ENCODE measurements around the gene MRPL24. TPM values are rescaled to one million over a fixed set of nuclear protein-coding genes. Genes with fewer than 3 reads are reported as not detected.

MRPL24 gene
- total RNA-seq, 1 donor from 2014 or later, result 35.0 TPM

DNA sequence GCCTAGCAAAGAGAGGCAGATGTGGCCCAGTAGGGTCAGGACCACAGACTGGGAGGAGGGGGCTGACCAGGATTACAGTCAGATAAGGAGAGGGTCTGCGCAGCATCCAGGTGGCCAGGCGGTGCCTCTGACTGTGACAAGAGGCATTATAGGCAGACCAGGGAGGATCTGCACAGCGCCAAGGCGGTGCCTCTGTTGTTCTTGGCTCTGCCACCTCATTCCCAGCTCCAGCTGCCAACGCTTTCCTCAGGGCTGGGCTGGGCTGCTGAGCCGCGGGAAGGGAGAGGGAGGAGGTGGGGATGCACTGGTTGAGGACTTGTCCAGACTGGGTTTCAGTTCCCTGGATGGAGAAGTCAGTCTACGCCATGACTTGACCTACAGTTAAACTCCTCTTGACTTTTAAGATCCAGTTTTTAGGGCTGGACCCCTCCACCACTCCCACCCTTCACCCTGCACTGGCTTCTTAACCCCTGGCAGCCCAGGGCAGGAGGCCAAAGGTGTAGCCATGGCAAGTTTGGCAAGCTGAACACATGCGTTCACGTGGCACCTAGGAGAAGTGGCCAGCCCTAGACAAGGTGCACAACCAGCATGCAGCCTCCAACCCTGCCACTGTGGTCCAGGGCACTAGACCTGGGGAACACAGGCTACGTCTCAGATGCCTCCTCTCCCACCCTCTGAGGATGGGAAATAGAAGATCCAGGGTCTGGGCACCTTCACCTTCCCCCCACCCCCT is 31.0 kb downstream of the MRPL24 start:
- peak; percentile 89 for DNase-seq

DNA sequence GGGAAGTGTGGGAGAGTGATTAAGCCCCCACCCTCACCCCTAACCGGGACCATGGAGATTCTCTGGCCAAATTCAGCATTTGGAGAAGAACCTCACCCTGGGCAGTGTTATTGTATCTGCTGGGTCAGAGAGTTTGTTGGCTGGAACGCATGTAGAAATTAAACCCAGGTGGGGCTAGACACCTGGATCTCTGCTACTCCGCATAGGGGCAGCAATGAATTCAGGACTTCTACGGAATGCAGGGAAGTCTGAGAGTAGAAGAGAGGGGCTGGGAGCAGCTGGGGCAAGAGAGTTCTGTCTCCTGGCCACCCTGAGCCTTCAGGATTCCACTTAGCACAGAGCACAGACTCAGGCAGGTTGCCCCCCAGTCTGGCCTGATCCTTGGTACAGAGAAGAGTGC is 31.9 kb downstream of the MRPL24 start:
- DNase-seq, result peak; percentile 35

DNA sequence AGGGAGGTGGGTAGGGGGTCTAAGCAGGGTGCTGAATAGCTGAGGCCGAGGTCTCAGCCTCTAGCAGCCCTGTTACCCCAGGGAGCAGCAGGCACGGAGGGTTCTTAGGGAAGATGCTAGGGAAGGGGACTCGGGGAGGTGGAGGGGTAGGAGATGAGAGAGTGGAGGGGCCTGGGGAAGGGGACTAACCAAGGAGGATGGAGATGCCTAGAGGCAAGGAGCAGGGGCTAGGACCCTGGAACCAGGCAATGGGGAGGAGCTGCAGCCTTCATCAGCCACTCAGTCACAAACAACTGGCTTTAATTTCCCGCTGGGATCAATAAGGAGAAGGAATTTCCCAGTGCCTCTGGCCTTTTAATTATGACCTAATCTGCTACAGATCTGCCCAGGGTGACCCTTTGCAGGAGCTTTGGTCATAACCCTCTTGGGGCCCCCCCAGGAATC is 32.6 kb downstream of the MRPL24 start:
- DNase-seq, result peak; percentile 40

DNA sequence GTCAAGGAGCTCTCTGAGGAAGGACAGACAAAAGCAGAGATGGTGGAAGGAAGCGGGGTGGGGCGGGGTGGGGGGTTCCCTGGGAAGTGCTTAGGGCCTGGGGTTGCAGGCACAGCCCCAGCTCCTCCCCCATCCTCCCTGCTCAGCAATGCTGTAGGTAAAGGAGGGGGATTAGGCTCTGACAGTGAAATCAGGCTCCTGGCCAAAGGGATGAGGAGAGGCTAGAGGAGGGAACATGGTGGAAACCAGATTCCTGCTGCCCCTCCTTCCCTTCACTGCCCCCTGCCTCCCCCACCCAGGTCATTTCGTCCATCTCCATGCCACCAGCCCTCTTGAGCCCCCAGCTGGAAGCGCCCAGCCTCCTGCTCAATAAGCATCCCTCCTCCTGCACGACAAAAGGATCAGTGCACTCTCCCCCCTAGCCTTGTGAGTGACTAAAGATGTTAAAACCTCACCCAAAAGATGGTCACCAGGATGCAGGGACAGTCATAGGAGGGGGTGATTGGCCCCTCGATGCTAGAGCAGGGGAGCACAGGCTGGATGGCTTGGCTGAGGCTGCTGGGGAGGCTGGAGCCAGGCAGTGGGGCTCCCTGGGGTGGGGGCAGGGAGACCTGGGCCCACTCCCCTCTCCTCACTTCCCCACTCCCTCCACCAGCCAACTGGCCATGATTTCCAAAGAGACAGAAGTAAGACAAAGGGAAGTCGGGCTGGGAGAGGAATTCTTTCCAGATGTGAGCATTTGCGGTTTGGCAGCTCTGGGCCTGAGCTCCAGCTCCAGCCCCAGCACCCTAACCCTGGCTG is 33.3 kb downstream of the MRPL24 start:
- DNase-seq, result peak; percentile 88

DNA sequence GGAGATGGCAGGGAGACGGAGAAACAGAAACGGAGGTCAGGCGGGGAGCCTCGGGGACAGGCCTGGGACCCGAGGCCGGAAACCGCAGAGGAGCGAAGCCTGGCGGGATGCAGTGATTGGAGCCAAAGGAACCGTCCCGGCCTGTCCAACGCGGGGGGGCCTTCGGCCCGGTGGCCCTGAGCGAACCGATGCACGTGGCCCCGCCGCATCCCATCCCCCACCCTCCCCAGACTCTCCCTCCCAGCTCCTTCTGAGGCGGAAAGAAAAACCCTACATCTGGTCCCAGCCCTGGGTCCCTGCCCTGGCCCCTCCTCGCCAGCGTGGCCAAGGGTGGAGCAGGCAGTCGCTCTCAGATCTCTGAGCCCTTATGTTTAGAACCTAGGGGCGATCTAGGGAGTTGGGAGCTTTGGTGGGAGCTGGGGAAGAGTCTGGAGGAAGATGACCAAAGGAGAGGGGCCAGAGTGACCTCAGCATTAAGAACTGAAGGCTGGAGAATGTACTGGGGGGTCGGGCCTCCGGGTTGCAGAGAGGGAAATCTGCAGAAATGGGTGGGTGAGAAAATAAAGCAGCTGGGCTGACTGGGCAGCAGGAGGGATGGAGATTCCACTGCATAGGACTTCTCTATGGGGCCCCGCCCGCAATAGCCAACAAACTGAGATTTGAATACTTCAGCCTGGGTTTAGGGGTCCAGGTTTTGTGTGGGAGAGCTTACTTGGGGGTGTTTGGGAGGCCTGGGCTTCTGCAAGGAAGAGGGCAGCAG is 34.1 kb downstream of the MRPL24 start:
- DNase-seq, result peak; percentile 83

DNA sequence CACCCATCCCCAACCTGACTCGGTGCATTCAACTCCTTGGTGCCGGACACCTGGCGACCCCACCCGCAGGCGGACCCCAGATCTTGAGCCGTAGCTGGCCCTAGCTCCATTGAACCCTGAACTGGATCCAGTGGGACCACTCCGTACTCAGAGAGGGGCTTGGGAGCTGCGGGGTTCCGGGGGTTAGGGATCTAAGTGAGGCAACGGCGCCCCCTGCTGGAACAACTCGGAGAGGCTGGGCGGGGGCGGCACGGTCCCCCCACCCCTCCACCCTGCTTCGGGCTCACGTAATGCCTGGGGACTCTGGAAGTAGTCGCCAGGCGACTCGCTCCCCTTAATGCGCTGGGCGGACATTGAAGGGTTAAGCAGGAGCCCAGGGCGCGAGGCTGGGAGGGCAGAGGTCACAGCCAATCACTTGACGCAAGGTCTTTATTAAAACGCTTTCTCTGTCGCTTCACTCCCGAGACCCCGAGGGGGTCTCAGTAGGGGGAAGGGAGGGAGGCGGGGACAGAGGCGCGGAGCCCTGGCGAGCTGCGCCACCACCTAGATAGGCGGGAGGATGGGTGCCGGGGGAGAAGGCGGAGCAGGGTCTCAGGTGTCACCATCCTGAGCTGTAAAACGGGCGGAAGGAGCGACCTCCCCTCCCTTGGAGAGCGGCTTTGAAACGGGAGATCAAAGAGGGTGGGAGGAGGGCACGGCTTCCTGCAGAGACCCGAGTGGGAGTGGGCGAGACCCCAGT is 34.8 kb downstream of the MRPL24 start:
- DNase-seq, result peak; percentile 89

DNA sequence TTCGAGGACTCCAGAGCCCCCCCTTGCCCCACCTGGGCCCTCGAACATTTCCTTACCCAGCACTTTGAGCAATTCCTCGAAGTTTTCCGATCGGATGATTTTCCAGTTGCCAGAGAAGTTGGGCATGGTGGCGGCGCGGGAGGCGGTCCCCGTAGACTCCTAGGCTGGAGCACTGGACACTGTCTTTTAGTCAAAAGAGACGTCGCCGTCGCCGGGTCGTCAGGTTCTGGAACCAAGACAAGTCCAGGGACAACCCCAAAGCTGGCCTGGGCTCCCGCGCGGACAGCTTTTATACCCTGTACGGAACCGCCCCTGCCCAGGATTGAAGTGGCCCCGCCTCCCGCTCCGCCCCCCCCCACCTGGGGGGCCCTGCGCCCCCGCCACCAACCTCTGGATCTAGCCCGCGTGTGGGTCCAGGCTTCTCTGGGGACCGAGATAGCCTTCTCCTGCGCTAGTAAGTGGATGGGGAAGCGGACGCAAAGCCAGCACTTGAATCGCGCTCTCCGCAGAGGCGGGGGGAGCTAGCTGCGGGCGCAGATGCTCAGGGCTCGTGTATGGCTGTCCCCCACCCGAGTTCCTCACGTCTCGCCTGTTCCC is 35.5 kb downstream of the MRPL24 start, which contains the start of gene CRABP2:
Gene CRABP2, minus strand, starts transcription at position 263 of the 597 bp plus-strand sequence. Its CDS starts 137 bp downstream, at position 126.
- peak; percentile 81 for DNase-seq

DNA sequence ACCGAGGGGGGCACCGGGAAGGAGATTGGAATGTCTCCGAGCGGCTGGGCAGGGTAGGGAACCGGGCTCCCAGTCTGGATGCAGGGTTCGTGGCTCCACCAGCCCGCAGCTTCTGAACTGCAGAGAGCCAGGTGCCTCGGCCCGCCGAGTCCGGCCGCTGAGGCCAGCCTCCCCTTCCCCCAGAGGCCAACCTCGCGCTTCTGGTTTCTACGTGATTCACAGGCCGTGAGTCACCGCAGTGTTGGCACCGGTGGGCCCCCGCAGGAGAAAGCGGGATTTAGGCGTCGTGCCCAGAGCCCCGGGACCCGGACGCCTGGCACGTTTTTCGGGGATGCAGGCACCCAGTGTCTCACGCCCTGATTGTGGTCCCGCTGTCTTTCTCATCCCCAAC is 36.0 kb downstream of the MRPL24 start:
- peak; percentile 39 for DNase-seq

DNA sequence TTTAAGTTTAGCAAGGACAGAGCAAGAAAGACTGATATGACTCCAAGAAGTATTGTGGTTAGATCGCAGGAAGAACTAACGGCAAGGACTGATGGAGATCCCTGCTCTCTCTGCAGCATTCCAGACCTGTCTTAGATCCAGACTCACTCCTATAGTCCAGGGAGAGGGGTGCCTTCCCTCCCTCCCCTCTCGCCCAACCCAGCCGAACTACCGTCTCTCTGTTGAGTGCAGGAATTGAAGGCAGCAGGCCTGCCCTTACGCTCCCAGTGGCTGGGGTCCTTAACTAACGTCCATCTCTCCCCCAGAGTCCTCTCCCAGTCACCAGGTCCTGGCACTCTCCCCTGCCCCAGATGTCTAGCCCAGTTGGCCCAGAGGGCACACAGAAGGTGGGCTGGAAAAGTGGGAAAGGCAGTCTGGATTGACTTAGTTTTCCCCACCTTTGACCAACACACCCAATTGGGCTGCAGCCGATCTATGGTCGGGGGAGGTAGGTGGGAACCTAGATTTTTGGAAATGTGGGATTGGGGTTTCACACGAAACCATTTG is 36.6 kb downstream of the MRPL24 start:
- DNase-seq, result peak; percentile 14

DNA sequence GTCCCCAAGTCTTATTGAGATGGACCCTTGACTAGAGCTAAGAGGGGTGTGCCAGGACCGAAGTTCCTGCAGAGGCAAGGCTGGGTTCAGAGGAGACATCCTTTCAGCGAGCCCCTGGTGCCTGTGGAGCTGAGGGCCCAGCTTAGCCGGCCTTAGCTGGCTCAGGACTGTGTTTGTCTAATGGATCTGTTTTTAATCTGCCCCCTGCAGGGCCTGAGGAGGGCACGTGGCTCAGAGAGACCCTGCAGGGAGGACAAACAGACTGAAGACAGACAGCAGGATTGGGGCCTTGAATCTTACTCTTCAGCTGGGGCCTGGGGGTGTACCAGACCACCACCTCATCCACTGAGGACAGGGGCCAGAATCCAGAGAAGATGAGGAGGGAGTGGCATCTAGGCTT is 37.1 kb downstream of the MRPL24 start:
- DNase-seq, result peak; percentile 26

DNA sequence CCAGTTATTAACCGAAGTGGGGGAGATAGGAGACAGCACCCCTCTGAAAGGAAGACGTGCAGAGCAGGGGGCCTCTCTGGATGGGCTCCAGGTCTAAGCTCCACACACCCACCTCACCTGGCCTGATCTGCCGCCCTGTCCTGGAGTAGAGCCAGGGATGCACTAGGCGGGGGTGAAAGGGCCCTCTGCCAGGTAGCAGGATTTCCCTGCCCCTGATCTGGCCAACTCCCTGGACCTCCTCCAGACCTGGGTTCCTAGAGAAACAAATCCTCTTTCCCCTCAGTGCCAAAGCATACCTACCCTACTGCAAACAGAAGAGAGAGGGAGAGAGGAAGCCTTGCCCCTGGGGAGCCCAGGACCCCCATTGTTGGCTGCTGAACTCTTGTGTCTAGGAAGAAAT is 37.6 kb downstream of the MRPL24 start:
- no peak for DNase-seq

DNA sequence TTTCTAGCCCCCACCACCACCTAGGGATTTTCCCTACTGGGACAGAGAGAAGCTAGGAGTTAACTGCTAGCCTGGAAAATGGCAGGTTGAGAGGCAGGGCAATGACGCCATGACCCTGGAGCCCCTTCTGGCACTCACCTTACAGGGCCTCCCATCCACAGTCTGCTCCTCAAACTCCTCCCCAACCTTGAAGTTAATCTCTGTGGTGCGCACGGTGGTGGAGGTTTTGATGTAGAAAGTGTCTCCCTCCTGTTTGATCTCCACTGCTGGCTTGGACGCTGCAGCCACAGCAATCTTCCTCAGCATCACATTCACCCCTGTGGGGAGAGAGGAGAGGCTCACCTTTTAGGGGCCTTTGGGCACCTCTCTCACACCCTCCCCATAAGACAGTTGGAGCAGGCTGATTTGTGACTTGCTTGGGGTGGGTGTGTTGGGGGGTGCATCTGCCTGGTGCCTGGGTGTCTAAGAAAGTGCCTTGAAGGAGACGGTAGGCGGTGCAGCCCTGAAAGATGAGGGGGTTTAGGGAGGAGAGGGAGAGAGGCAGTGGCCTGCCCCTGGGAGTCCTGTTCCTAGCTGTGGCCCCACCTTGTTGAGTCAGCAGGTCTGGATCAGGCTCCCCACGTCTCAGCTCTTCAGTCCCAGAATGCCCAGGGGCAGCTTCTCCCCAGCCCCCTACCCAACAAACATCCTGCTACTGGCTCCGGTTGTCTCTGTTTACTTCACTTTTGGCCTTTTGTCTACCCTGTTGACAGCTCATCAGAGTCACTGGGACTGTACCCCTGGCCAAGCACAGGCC is 40.0 kb downstream of the MRPL24 start:
- DNase-seq, result no peak

DNA sequence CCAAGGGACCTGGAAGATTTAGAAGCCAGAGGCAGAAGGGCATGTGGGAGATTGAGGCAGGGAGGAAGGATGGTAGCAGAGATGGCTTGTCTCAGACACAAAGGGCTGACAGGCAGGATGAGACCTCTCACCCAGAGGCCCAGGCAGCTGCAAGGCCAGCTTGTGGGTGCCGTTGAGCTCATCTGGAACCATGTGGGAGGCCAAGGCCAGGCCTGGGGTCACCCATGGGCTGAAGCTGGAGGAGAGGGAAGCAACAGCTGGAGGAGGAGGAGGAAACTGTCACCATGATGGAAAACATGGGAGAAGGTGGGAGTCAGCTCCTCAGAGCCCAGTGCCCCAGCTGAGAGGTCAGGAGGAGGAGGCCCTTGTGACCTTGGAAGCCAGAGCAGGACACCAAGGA is 41.9 kb downstream of the MRPL24 start:
- no peak for DNase-seq

DNA sequence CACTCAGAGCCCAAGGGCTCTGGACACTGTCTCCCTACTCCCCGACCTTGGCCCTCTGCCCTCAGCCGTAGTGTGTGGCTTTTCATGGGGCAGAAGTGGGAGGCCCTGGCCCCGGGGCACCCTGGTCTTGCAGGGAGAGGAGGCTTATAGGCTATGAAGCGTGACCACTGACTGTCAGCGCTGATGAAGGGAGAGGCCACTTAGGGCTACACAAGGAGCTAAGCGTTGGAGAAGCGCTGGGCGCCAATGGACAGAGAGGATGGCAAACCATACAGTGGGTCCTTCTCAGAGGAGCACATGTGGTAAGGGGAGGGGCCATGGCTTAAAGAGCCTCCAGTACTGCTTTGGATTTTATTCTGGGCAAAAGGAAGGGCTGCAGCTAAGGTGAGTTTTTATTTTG is 43.4 kb downstream of the MRPL24 start:
- no peak for DNase-seq

DNA sequence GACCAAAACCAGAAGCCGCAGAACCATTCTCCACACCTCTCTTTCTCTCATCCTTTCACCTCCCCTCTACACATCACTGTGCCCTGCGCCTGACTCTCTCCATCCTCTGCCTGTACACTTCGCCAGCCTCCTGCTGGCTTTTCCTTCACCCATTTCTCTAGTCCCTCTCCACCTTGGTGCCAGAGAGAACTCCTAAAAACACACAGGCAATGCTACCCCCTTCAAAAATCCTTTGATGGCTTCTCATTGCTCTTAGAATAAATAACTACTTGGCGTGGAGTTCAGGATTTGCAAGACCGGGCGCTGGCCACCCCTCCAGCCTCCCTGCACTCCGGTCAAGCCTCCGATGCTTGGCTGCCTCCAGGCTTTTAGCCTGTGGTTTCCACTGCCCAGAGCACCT is 44.1 kb downstream of the MRPL24 start:
- DNase-seq, result no peak

DNA sequence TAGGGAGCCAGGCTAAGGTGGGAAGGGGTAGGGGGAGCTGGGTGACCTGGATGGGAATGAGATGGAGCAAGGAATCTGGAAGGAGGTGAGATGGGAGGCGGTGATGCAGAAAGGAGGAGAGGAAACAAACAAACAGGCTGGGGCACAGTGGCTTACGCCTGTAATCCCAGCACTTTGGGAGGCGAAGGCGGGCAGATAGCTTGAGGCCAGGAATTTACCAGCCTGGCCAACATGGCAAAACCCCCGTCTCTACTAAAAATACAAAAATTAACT is 46.3 kb downstream of the MRPL24 start:
- no peak for DNase-seq

DNA sequence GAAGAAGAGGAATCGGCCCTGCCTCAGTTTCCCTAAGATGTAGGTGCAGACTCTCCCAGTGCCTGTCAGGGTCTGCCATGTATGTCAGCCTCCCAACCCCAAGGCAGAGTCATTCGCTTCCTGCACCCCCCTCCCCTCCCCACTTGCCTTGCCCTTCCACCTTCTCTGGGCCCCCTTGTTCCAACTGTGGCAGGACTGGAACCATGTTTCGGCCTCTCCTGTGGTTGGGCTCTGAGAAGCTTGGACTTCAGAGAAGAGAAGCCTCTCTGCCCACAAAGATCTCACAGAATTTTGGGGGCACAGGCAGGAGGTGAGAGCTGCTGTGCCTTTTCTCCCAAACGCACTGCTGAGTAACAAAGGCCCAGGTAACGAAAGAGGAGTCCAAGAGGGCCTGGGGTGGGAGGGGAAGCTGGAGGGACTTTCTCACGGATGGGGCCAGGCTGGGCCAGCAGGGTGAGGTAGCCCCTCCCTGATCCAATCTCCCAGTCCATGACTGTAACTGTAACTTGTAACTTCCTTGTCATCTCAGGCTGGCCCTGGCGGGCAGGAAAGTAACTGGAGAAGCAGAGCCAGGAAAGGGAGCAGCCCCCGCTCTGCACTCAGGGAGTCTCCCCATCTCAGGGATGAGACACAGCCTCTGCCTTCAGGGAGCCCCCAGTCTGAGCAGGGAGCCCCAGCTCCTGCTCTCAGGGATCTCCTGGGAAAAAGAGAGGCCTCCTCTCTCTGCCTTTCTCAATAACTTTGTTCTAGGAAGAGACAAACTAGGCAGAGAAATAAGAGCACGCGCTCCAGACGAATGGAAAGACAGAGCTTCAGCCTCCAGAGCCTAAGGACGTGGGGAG is 46.8 kb downstream of the MRPL24 start:
- peak; percentile 30 for DNase-seq

DNA sequence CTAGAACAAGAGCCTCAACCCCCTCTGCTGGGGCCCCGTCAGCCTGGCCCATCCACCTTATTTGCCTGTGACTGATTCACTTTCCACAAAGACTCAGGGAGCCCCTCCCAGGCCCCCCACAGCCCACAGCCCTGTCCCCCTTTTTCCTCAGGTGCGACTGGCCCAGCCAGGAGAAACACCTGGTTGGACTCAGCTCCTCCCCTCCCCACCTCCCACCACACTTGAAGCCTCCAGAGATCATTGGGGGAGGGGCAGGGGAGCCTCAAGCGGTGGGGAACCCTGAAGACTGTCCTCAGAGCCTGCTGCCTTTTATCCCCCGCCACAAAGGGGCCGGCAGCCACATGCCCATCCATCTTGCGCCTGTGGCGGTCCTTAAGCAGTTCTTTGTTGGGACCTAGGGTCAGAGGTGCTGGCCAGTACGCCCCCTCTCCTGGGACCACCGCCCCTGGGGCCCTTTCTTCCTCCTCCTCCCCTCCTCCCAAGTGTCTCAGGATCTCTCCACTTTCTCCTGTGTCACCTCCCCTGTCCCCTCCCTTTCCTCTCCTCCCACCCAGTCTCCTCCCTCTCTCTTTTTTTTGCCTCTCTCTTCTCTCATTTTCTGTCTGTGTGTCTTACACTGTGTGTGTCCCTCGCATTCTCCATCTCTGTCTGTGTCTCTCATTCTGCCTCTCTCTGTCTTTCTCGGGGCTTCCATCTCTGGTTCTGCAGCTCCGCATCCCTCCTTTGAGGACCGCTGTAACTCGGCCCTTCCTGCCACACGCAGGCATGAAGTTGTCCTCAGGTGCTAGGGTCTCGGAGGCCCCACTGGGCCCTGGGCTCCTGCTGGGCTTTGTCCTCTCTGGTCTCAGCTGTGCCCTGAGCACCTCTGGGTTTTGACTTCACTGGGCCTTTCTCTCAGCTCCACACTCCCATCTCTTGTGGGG is 47.7 kb downstream of the MRPL24 start:
- DNase-seq, result peak; percentile 83

Data from tongue (tissue), 2 donors.